HG03565 (cell line): Measurements from ENCODE around the gene LRRC3.

Source experiments
- ATAC-seq: cut with Tn5 transposase; IDR thresholded peaks from one replicate; pipeline ENCODE4 v1.9.1; 2021; ENCODE audit warnings: mild to moderate bottlenecking, moderate library complexity; ENCODE audit not compliant: unreplicated experiment

LRRC3 gene

GRCh38 chr21:44510109-44510507, 54.8 kb downstream of the LRRC3 start:
- ATAC-seq: no peak

DNA sequence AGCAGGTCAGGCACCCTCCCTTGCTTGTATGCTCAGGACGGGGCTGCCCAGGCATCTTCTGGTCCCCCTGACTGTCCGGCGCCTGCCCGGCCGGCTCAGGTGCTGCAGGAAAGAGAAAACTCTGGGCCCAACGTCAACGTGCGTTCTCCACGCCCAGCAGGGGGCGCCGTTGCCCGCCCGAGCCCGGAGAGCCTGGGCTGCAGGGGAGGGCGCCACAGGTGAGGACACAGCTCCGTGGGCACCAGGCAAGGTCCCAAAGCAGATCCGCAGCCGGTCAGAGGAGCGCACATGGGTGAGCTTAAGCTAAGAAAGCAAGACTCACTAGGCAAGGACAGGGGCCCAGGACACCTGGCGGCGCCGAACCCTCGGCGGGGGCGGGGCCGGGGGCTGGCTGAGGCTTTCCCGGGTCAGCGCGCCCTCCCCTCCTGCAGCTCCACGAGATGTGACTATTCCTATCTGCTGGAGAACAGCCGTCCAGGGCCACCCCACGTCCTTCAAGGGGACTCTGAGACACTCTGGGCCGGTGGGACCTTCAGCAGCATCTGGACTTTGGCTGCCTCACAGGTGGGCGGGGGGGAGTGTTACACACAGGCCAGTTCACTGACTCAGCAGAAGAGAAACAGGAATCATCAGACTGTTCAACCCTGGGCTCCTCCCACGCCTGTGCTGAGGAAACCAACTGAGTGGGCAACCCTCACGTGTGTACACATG, 55.4 kb downstream of the LRRC3 start:
- ATAC-seq: no peak

DNA sequence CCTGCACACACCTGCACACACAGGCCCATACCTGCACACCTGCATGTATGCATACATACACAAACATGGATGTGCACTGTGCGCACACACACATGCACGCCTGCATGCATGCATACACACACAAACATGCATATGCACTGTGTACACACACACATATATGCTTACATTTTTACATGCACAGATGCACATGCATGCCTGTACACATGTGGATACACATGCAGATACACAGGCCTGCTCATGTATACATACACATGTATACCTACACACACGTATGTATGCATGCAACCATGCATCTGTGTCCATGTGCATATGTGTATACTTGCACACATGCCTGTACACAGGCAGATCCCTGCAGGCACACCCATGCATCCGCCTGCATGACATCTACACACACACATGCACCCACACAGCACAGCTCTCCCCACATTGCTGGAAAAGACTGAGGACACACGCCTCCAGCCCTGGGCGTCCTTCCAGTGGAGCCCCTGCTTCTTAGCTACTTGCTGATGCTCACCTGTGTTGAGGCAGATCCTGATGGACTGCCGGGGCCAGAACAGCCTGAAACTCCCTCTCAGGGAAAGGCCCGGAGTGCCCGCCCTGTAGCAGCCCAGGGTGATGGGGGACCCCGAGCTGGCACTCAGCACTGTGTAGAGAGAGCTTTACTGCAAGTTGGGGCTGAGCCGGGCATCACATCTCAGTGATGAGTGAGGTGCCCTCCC, 56.1 kb downstream of the LRRC3 start:
- no peak for ATAC-seq
